Colonic mucosa (tissue), 4 donors: Measurements from ENCODE around the gene TIGD3. TPM values are rescaled to one million over a fixed set of nuclear protein-coding genes. Genes with fewer than 3 reads are reported as not detected.

Source experiments
- DNase-seq: peaks from one replicate; pipeline ENCODE4 v3.0.0-alpha.2; 2020
- H3K27ac ChIP-seq: fragments of 200-600 bp; one replicate; pipeline ENCODE4 v1.8.0; 2021
- H3K27me3 ChIP-seq: fragments of 200-600 bp; one replicate; pipeline ENCODE4 v1.8.0; 2021
- H3K36me3 ChIP-seq: fragments of 200-600 bp; one replicate; pipeline ENCODE4 v1.8.0; 2021
- H3K4me1 ChIP-seq: fragments of 200-600 bp; one replicate; pipeline ENCODE4 v1.8.0; 2021; ENCODE audit warnings: mild to moderate bottlenecking
- H3K4me3 ChIP-seq: fragments of 200-600 bp; one replicate; pipeline ENCODE4 v1.8.0; 2021
- H3K9ac ChIP-seq, 2 donors: one replicate each; pipeline ENCODE4 v1.7.0; 2013; ENCODE audit warnings: control low read depth in 2 of 2, low read depth in 2 of 2, low read length in 2 of 2
- H3K9me3 ChIP-seq: fragments of 200-600 bp; one replicate; pipeline ENCODE4 v1.8.0; 2021
- intact Hi-C: fragments of 100-400 bp; cut with DNase I; formaldehyde crosslinking; loops from one replicate; pipeline ENCODE4 v1.14.1; 2022
- total RNA-seq, 2 donors: library from RNA; stranded (reverse); fragmentation: NEBNext Ultra II Directional in 1 of 2; extraction: Animal tissue kit (Norgen Biotek cat#: 25700) in 1 of 2; gene quantifications; one replicate each; pipeline ENCODE4 v1.2.1, GENCODE V29; 2021
- TF ChIP-seq, protein P1 (sequence below): fragments of 200-600 bp; IDR thresholded peaks from one replicate; pipeline ENCODE4 v1.8.0; 2022; ENCODE audit warnings: antibody characterized with exemption, mild to moderate bottlenecking
- donor health status: healthy.
- donor health status: DM: no; HTN: no; CAD: no.
- donor health status: DM: no; HTN: no; CAD: no.

The TIGD3 gene
- total RNA-seq, 2 donors from 2014 or later, result 0.48 to 0.77 TPM

DNA sequence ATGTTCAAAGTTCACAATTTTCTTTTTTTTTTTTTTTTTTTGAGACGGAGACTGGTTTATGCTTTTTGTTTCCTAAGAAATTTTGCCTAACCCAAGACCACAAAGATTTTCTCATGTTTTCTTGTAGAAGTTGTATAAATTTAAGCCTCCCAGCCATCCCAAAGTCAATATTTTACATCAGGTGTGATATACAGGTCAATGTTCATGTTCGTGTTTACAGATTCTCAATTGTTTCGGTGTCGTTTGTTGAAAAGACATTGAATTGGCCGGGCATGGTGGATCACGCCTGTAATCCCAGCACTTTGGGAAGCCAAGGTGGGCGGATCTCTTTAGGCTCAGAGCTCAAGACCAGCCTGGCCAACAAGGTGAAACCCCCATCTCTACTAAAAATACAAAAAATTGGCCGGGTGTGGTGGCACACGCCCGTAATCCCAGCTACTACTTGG, 47.3 kb downstream of the TIGD3 start:
- intact Hi-C loops, result no loop called here
- Histone ChIP-seq H3K4me1 (no peaks in the 10 kb centered on the region), H3K4me3 (no peak overlapping the region), H3K9ac (peak overlapping the region in 1 of 2 donors; percentile 59), H3K27me3 (no peaks in the 10 kb centered on the region), H3K9me3 (no peaks in the 10 kb centered on the region), H3K36me3 (peaks cover 7% of the 10 kb centered on the region), H3K27ac (peak overlapping the region; percentile 12)
- DNase-seq, result no peak
- TF ChIP-seq, protein P1, sequence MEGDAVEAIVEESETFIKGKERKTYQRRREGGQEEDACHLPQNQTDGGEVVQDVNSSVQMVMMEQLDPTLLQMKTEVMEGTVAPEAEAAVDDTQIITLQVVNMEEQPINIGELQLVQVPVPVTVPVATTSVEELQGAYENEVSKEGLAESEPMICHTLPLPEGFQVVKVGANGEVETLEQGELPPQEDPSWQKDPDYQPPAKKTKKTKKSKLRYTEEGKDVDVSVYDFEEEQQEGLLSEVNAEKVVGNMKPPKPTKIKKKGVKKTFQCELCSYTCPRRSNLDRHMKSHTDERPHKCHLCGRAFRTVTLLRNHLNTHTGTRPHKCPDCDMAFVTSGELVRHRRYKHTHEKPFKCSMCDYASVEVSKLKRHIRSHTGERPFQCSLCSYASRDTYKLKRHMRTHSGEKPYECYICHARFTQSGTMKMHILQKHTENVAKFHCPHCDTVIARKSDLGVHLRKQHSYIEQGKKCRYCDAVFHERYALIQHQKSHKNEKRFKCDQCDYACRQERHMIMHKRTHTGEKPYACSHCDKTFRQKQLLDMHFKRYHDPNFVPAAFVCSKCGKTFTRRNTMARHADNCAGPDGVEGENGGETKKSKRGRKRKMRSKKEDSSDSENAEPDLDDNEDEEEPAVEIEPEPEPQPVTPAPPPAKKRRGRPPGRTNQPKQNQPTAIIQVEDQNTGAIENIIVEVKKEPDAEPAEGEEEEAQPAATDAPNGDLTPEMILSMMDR, result no peak

DNA sequence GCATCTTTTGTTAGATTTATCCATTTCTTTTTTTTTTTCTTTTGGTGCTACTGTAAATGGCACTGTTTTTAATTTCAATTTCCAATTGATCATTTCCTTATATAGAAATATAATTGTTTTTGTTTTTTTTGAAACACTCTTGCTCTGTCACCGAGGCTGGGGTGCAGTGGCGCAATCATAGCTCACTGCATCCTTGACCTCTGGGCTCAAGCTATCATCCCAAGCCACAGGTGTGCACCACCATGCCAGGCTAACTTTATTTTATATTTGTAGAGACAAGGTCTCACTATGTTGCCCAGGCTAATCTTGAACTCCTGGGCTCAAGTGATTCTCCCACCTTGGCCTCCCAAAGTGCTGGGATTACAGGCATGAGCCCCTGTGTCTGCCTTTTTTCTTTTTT, 48.2 kb downstream of the TIGD3 start:
- Histone ChIP-seq H3K27ac (no peak overlapping the region), H3K9me3 (no peaks in the 10 kb centered on the region), H3K4me3 (no peak overlapping the region), H3K36me3 (peaks cover 7% of the 10 kb centered on the region), H3K27me3 (no peaks in the 10 kb centered on the region), H3K4me1 (no peaks in the 10 kb centered on the region), H3K9ac (no peak overlapping the region)
- TF ChIP-seq, protein P1, result no peak
- intact Hi-C loops, result no loop called here
- DNase-seq, result no peak

GRCh38 chr11:65403607-65404121, 49.1 kb downstream of the TIGD3 start:
- Histone ChIP-seq H3K9ac (no peak overlapping the region), H3K9me3 (no peaks in the 10 kb centered on the region), H3K4me1 (no peaks in the 10 kb centered on the region), H3K27me3 (no peaks in the 10 kb centered on the region), H3K36me3 (peaks cover 12% of the 10 kb centered on the region), H3K27ac (no peak overlapping the region), H3K4me3 (no peak overlapping the region)
- intact Hi-C loops, result no loop called here
- DNase-seq, result no peak
- TF ChIP-seq, protein P1, result no peak

- Histone ChIP-seq H3K27me3 (no peaks in the 10 kb centered on the region), H3K9ac (no peak overlapping the region), H3K9me3 (no peaks in the 10 kb centered on the region), H3K27ac (no peak overlapping the region), H3K36me3 (peaks cover 16% of the 10 kb centered on the region), H3K4me1 (no peaks in the 10 kb centered on the region), H3K4me3 (no peak overlapping the region)
- no peak for DNase-seq
- intact Hi-C loops, result no loop called here
- TF ChIP-seq, protein P1, result no peak
Observed at GRCh38 chr11:65404210-65404609, 49.7 kb downstream of the TIGD3 start.

DNA sequence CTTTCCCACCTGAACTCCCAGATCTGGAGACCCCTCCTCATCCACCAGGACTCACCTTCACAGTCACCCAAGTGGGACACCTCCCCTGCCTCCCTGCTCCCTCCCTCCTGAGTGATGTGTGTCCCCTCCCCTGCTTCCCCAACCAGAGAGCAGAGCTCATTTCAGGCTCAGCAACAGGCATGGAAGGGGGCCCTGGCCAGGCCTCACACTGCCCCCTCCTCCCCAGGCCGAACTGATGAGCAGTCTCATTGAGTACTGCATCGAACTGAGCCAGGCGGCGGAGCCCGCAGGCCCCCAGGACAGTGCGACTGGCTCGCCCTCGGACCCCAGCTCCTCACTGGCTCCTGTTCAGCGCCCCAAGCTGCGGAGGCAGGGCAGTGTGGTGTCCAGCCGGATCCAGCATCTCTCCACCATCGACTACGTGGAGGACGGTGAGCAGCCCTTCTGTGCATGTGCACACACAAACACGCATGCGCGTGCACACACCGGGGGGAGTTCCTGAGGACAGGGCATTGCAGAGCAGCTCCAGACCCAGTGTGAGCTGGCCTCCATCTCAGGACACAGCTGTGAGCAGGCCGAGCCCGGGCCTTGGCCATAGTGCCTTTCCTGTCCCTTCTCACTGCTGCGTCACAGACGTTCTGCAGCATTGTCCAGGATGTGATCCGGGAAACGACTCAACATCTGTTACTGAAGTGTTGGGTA, 50.2 kb downstream of the TIGD3 start:
- no peak for DNase-seq
- Histone ChIP-seq H3K4me3 (no peak overlapping the region), H3K9me3 (no peaks in the 10 kb centered on the region), H3K9ac (no peak overlapping the region), H3K36me3 (peaks cover 19% of the 10 kb centered on the region), H3K27ac (no peak overlapping the region), H3K27me3 (no peaks in the 10 kb centered on the region), H3K4me1 (no peaks in the 10 kb centered on the region)
- intact Hi-C loops, result no loop called here
- TF ChIP-seq, protein P1, result no peak

Other genes starting within 250 kb of the TIGD3 start
- 10 to 100 TPM; 26.6 to 40.0 TPM for gene TM7SF2, start 242.9 kb upstream of the TIGD3 start, total RNA-seq
- gene ZNHIT2, start 237.1 kb upstream of the TIGD3 start, total RNA-seq, result 10 to 100 TPM in 1 of 2 donors, 1 to 10 TPM in 1; 8.1 to 17.3 TPM
- 100 to 1,000 TPM; 752 to 950 TPM for gene FAU, start 232.6 kb upstream of the TIGD3 start, total RNA-seq
- gene MRPL49, start 232.4 kb upstream of the TIGD3 start, total RNA-seq, result 10 to 100 TPM; 60.7 to 72.3 TPM
- 10 to 100 TPM; 64.3 to 66.0 TPM for gene SYVN1, start 220.2 kb upstream of the TIGD3 start, total RNA-seq
- gene SPDYC, start 184.5 kb upstream of the TIGD3 start, total RNA-seq, result not detected
- gene CAPN1, start 172.8 kb upstream of the TIGD3 start, total RNA-seq, result 100 to 1,000 TPM; 325 to 416 TPM
- 10 to 100 TPM in 1 of 2 donors, 1 to 10 TPM in 1; 5.9 to 28.0 TPM for gene POLA2, start 92.8 kb upstream of the TIGD3 start, total RNA-seq
- gene CDC42EP2, start 39.9 kb upstream of the TIGD3 start, total RNA-seq, result 10 to 100 TPM in 1 of 2 donors, 1 to 10 TPM in 1; 7.8 to 28.3 TPM
- gene DPF2, start 20.9 kb upstream of the TIGD3 start, total RNA-seq, result 10 to 100 TPM; 35.0 to 48.0 TPM
- gene SLC25A45, start 27.9 kb downstream of the TIGD3 start, total RNA-seq, result 1 to 10 TPM; 4.4 to 6.9 TPM
- 10 to 100 TPM; 30.7 to 43.9 TPM for gene FRMD8, start 31.9 kb downstream of the TIGD3 start, total RNA-seq
- 100 to 1,000 TPM; 269 to 502 TPM for gene NEAT1, start 68.0 kb downstream of the TIGD3 start, total RNA-seq
- 1,000 to 10,000 TPM; 4,716 to 6,071 TPM for gene MALAT1, start 144.3 kb downstream of the TIGD3 start, total RNA-seq
- 10 to 100 TPM; 59.2 to 84.1 TPM for gene SCYL1, start 170.3 kb downstream of the TIGD3 start, total RNA-seq
- 10 to 100 TPM; 27.3 to 31.1 TPM for gene LTBP3, start 203.6 kb downstream of the TIGD3 start, total RNA-seq
- 10 to 100 TPM; 16.6 to 30.8 TPM for gene ZNRD2, start 215.7 kb downstream of the TIGD3 start, total RNA-seq
- 10 to 100 TPM; 27.4 to 32.2 TPM for gene FAM89B, start 217.8 kb downstream of the TIGD3 start, total RNA-seq
- 10 to 100 TPM; 58.5 to 78.5 TPM for gene EHBP1L1, start 221.3 kb downstream of the TIGD3 start, total RNA-seq
- under 1 TPM; 0.40 to 0.69 TPM for gene KCNK7, start 241.0 kb downstream of the TIGD3 start, total RNA-seq